ENCODE results near the gene MGAT5B.

DNA sequence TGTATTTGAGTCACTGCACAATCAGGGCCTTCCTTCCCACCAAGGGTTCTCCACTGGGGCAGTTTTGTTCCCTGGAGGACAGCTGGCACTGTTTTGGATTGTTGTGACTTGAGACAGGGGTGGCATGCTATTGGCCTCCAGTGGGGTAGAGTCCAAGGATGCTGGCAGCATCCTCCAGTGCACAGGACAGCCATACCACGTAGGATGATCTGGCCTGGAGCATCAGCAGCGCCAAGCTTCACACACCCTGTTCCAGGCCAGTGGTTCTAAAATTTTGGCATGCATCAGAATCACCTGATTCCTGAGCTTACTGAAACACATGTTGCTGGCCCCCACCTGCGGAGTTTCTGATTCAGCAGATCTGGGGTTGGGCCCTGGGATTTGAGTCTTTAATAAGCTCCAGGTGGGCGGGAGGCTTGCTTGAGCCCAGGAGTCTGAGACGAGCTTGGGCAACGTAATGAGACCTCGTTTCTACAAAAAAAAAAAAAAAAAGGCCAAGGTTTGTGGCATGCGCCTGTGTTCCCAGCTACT lies 83.2 kb downstream of the MGAT5B start:
- TF ChIP-seq, protein P1, sequence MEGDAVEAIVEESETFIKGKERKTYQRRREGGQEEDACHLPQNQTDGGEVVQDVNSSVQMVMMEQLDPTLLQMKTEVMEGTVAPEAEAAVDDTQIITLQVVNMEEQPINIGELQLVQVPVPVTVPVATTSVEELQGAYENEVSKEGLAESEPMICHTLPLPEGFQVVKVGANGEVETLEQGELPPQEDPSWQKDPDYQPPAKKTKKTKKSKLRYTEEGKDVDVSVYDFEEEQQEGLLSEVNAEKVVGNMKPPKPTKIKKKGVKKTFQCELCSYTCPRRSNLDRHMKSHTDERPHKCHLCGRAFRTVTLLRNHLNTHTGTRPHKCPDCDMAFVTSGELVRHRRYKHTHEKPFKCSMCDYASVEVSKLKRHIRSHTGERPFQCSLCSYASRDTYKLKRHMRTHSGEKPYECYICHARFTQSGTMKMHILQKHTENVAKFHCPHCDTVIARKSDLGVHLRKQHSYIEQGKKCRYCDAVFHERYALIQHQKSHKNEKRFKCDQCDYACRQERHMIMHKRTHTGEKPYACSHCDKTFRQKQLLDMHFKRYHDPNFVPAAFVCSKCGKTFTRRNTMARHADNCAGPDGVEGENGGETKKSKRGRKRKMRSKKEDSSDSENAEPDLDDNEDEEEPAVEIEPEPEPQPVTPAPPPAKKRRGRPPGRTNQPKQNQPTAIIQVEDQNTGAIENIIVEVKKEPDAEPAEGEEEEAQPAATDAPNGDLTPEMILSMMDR (IDR thresholded peaks at IDR 0.05), result no peak
- no peak for TF ChIP-seq EZH2 (IDR thresholded peaks at IDR 0.05; ENCODE audit: borderline replicate concordance, insufficient read depth, low read depth, low read length, poor library complexity, severe bottlenecking)

Measured in B cell (primary cell).